Endothelial cell of hepatic sinusoid (primary cell): ENCODE measurements around the gene CHRDL2.
"Not testable (repeated sequence)": the region's sequence is repeated elsewhere in the genome, so short reads cannot be mapped to it uniquely, and the experiment has no call there.

Source experiments
- in situ Hi-C: cut with HindIII; loops from 2 replicates; pipeline ENCODE4 v1.10.0; 2017; ENCODE audit warnings: low sequenced_read_pairs

Gene CHRDL2

DNA sequence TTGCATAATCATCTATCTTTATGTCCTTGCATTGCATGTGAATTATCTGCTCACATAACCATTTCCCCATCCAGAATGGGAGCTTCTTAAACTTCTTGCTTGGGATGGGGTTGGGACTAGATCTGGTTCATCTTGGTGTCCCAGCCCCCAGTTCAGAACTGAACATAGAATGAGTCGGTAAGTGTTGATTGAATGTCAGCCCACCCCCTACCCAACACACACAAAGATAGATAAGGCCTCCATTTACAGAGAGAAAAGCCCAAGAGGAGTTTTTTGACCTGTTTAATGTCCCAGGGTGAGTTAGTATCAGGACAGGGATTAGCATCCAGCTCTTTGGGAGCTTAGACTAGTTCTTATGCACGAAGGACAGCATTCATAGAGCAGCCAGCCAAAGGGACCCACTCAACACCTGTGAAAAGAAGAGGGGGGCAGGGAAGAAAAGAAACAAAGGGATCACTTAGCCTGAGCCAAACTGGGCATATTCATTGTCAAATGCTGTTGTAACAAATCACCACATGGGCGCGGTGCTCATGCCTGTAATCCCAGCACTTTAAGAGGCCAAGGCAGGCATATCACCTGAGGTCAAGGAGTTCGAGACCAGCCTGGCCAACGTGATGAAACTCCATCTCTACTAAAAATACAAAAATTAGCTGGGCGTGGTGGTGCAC, 57.4 kb downstream of the CHRDL2 start:
- in situ Hi-C loops, result no loop called here

DNA sequence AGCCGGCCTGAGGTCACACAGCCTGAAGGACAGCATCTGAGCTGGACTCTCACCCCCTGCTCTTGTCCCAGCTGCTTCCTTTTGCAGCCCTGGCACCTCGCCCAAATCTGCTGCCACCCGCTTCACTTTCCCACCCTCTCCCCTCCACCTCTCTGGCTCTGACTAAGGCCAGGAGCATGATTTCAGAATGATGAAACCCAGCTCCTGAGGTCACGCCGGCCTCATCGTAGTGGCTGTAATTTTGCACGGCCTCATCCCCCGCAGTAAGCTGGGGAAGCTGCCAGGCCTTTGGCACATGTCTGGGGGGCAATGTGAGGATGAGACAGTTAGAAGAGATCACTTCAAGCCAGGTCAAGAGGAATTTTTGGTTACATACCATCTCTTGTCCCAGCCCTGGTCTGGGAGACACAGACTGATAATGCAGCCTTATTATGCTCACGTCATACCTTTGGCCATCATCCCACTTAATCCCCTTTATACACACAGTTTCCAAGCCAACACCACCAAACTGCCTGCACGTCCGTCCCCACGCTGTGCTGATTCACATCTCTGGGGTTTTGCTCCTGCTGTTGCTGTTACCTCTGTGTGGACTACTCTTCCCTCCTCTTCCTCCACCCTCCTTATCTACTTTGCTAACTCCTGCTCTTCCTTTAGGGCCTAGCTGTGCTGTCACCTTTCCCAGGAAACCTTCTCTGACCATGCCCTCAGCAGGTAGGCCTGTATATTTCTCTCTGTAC, 58.1 kb downstream of the CHRDL2 start:
- in situ Hi-C loops, result no loop called here

DNA sequence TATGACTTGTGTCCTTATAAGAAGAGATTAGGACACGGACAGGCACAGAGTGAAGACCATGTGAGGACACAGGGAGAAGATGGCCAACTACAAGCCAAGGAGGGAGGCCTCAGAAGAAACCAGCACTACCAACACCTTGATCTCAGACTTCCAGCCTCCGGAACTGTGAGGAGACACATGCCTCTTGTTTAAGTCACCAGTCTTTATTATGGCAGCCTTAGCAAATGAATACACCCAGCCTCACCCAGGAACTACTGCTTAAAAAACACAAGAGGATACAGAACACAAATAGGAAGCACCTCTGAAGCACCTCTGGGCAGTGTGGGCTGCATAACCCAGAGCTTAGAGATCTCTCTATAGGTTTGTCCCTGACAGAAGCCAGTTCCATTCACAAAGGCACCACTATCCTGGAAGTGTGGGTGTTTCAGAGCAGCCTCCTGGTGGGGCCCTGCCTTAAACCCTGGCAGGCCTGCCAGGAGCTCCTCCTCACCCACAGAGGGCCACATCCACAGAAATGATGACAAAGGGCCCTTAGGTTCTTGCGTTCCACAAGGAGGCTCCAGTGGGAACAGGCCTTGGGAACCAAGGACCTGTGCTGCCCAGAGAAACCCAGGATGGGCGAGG, 58.8 kb downstream of the CHRDL2 start:
- in situ Hi-C loops, result no loop called here

DNA sequence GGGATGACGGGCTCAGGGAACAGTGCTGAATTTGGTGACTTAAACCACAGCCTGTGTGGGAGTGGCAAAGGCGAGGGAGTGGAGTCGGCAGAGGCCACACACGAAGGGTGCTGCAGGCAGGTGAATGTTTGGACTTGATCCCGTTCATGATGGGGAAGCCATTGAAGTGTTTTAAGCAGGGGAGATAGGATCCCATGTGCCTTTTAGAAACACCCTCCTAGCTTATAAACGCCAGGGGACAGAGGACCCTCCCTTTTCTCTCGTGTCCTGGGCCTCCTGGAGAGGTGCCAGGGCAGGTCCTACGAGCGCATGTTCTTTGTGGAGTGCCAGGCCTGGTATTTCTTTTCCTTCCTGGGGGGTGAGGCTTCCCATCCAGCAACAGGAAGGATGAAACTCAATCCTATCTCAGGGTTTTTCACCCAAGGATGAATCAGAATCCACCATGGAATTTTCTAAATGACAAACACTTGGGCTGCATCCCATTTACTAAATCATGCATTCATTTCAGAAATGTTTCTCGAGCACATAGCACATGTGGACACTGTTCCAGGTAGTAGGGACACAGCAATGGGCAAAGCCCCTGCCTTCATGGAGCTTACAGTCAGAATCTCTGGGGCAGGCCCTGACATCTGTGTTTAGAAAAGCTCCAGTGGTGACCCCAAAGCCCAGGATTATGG, 59.6 kb downstream of the CHRDL2 start:
- in situ Hi-C loops, result no loop called here

DNA sequence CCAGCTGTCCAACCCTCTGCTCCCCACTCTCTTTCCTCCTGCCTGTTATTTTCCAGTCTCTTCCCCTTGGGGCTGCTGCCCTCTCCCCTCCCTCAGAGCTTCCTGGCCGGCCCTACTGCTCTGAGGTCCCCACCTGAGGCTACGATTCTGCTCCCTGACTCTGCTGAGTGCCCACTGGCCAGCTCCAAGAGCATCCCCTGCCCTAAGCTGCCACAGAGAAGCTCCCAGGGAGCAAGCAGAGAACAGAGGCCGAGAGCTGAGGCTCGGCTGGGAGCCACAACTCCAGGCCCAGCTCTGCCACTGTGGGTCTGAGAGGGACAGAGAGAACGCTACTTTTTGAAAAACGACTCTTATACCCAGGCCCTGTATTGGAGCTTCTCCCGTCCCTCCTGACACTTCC, 61.1 kb downstream of the CHRDL2 start:
- in situ Hi-C loops, result no loop called here

DNA sequence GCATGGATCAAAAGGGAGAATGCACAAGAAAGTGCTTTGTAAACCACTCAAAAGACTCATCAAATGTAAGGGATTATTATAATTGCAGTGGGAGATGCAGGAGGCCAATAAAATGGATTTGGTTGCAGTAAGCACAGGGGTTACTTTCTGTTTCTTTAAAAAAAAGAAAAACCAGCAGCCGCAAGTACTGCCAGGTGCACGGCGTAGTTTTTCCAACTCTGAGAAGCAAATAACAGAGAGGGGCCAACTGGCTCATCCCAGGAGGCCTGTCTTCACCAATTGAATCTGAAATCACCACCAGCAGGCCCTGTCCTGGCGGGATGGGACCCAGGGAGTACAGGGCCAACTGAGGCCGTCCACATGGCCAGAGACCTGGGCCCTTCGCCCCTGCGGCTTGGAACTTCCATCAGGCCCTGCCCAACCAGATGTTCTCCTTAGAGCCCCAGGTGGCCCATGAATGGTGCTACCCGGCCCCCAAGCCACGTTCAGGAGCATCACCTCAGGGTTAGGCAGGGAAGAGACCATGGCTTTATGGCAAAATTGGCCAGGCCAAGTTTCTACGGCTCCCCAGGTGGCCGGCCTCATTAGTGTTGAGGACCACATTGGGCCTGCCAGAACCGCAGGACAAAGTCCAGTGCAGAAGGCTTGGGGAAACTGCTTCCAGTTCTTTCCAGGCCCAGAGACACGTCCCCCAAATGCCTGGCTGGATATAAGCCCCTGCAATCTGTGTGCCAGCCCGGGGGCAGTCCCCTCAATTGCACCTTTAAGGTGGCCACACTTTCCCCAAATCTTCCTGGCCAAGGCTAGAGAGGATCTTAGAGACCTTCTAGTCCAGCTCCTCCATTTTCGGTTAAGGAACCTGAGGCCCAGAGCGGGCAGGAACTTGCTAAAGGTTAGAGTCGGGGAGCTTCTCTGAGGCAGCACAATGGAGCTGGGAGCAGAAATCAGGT, 61.7 kb downstream of the CHRDL2 start:
- in situ Hi-C loops, result no loop called here

DNA sequence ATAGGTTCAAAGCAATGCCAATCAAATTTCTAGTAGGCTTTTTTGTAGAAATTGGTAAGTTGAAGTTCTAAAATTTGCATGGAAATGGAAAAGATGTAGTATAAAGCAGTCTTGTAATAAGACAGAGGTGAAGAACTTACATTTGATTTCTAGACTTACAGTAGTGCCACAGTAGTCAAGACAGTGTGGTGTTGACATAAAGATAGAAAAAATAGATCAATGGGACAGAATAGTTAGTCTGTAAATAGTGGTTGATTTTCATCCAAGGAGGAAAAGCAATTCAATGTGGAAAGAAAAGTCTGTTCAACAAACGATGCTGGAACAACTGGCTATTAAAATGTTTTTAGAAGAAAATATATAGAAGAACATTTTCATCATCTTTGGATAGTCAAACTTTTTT, 67.9 kb downstream of the CHRDL2 start:
- in situ Hi-C loops, result no loop called here

DNA sequence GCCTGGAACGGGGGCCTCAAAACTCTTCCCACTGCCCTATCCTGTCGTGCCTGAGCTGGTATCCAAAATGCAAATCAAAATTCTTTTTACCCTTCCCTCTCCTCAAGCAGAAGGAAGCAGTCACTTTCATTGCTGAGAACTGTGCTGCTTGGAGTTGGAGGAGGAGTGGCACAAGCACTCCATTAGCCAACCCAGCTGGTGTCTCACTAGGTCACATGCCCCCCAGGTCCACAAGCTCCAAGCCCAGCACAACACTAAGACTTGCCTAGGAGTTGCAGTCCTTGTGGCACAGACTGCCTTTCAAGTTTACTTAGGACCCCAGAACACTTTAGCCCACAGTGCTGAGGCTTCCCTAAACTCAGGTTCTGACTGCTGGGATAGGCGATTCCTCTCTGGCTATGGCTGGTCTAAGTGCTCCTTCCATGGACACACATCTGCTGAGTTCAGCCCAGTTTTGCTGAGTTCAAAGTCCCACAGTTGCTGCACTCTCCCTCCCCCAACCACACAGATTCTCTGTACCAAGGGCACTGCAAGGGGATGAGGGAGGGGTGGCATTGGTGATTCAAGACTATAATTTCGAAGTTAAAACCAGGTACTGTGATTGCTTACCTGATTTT, 68.6 kb downstream of the CHRDL2 start:
- in situ Hi-C loops, result no loop called here

DNA sequence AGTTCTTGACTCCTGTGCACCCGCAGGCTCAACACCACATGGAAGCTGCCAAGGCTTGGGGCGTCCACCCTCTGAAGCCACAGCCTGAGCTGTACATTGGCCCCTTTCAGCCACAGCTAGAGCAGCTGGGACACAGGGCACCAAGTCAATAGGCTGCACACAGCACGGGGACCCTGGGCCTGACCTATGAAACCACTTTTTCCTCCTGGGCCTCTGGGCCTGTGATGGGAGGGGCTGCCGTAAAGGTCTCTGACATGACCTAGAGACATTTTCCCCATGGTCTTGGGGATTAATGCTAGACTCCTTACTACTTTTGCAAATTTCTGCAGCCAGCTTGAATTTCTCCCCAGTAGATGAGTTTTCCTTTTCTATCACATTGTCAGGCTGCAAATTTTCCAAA, 72.1 kb downstream of the CHRDL2 start:
- in situ Hi-C loops, result not testable (repeated sequence)

DNA sequence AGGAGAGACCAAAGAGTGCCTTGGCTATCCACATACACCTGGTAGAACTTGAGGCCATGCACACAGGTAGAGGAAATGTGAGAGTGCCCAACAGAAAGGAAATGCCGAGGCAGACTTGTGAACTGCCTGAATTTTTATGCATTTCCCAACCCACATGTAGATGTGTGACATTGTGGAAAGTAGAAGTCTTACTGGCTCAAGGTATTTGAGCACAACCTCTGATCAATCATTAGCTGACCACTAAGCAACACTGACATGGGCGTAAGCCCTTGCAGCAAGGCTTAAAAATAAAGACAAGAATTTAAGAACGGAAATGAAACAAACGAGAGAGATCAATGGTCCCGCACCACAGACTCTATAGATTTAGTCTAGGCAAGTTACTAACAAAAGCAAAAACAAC, 76.2 kb downstream of the CHRDL2 start:
- in situ Hi-C loops, result no loop called here

DNA sequence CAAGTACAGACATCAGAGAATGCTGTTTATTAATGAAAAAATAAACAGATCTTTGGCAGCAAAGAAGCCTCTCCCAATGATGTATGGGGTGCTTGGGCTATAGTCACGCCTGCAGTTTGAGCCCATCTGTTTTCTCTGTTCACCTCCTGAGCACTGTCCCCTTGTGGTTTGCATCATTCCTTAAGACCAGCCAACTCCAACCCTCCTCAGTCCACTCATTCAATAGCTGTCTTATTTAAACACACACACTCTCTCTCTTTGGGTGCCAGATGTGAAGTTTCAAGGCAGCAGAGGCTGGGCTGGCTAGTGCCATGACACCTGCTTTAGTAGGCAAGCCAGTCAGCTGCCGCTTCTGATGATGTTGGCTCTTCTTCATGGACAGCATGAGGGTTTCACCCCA, 80.7 kb downstream of the CHRDL2 start:
- in situ Hi-C loops, result no loop called here

DNA sequence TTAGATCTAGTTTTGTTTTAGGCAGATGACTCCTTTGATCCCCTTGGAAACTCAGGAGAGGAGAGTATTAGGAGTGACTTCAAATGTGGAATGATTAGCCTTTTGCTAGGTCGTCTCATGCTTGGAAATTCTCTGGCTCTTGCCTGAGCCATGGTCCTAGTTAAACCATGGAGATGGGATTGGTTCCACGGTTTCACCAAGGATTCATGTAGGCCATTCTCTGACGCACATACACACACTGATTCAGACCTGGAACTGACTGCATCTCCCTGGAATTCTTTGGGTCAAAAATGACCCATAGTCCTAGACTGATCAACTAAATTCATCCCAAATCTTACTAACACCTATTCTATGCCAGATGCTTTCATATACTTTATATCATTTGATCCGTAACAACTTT, 82.3 kb downstream of the CHRDL2 start:
- in situ Hi-C loops, result no loop called here

DNA sequence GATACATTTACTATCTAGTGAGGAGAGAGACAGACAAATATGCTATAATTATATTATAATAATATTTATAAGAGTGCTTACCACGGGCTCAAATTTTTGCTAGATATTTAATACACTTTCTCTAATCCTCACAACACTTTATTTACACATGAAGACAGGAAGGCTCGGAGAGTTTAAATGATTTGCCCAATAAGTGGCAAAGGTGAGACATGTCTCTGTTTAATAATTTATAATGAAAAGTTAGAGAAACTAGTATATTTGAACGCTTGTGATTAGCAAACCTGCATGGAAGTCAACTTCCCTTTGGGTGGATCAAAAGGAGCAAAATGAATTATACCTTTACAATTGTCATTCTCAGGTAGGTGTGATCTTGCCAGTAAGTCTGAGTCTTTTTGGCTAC, 83.4 kb downstream of the CHRDL2 start:
- in situ Hi-C loops, result no loop called here

DNA sequence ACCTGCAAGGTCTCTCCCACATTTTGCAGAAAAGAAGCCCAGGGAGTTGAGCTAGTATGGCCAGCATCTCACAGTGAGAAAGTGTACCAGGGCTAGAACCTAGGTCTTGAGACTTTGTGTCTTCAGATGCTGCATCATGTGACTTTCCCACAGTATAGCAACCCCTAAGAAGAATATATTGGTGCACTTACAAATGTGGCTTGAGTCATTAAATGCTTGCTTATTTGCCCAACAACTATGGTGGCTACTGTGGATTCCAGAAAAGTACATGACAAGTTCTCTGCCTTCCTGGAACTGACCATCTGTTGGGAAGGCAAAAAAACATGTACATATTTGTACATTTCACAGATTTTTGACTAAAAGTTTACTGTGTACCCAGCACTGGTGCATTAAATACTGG, 83.8 kb downstream of the CHRDL2 start:
- in situ Hi-C loops, result no loop called here

DNA sequence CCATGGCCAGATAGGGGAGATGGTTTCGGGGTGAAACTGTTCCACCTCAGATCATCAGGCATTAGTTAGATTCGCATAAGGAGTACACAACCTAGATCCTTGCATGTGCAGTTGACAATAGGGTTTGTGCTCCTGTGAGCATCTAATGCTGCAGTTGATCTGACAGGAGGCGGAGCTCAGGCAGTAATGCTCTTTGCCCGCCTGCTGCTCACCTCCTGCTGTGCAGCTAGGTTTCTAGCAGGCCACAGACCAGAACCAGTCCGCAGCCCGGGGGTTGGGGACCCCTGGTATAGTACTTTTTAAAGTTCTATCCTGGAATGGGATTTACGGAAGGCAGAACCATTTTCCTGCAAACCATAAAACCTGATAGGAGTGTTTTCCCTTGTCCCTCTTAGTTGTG, 84.3 kb downstream of the CHRDL2 start:
- in situ Hi-C loops, result no loop called here
